ENCODE measurements around the gene LRCH1.

The LRCH1 gene

DNA sequence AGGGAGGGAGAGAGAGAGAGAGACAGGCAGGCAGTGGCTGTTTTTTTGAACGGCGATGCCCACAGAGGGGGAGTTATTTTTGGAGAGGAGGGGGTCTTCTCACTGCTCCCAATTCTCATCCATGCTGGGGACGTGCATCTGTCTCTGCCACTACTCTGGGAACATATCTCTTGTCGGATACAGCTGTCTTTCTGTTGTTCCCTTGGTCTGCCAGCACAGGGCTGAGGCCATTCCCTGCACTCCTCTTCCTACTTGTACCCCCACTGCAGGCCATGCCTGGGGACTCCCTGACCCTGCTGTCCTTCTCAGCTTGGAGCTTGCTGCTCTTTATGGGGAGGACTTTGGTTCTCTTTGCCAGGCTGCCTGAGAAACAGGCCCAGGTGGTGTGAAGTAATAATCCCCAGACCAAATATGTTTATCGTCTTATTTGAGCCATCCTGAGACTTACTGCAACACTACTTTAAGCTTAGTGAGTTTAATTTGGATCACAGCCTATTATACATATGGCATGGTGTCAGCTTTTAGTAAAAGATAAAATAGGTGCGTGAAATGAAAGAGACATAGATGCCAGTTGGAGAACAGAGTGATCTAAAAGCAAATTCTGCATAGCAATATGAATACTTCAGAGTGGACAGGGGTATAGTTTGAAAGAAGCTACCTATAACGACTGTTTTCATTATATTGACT, 19.1 kb downstream of the LRCH1 start:
- no peak for DNase-seq (ENCODE audit: low read depth, low spot score)
- no peaks in the 10 kb centered on the region for H3K27me3 ChIP-seq (ENCODE audit: control insufficient read depth, insufficient read depth, low read length)
- no peak overlapping the region for H3K27ac ChIP-seq (ENCODE audit: low read length)
- no peaks in the 10 kb centered on the region for H3K4me1 ChIP-seq (ENCODE audit: control insufficient read depth, insufficient read depth, low read length)
- no CpG with 5 or more reads among the region's 7 CpGs for WGBS (ENCODE audit: insufficient coverage, insufficient read length)
- no peaks in the 10 kb centered on the region for H3K36me3 ChIP-seq (ENCODE audit: control insufficient read depth, insufficient read depth, low read length)
- no peak overlapping the region for H3K4me3 ChIP-seq (ENCODE audit: low read length)
- H3K9me3 ChIP-seq (ENCODE audit: control insufficient read depth, insufficient read depth, low read length), result no peaks in the 10 kb centered on the region

DNA sequence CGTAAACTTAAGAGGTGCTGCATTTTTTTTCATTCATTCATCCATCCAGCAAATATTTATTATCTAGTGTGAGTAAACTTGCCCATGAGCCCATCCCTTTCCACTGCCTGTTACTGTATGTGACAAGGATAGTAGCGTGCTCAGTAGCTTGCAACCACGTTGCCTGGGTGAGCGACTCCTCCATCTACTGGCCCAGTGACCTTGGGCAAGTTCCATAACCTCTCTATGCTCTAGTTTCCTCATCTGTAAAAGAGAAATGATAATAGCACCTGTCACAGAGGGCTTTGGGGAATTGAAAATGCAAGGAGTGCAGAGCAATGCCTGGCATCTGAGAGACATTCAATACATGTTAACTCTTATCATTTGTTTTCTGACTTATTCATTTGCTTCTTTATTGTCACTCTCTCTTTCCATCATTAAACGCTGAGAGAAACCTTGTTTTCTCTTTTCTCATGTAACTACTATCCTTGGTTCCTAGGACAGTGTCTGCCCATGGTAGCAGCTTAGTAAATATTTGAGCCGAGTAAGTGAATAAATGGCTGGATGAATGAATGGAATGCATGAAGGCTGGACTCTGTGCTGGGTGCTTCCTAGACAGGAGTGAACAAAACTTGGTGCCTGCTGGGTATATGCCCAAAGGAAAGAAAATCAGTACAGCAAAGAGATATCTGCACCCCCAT, 19.9 kb downstream of the LRCH1 start:
- no peak for DNase-seq (ENCODE audit: low read depth, low spot score)
- no peaks in the 10 kb centered on the region for H3K4me1 ChIP-seq (ENCODE audit: control insufficient read depth, insufficient read depth, low read length)

DNA sequence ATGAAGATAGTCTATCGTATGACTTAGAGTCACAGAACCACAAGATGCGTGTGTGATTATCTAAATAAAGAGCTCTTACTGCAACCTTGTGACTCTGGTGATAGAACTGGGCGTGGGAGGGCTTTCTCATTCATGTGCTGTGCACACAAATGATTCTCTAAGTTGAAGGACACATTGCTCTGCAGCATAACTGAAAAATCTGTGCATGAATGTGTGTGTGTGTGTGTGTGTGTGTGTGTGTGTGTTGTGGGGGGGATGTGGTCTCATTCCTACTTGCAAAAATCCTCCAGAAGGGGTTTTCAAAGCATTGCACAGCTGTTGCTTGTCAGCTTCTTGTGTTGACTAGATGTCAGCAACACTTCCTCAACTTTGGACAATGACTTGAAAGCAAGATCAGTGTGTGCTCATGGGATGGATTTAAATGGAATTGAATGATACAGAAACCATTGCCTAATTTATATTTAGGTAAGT, 22.4 kb downstream of the LRCH1 start:
- no peaks in the 10 kb centered on the region for H3K9me3 ChIP-seq (ENCODE audit: control insufficient read depth, insufficient read depth, low read length)
- no peak overlapping the region for H3K27ac ChIP-seq (ENCODE audit: low read length)
- no peaks in the 10 kb centered on the region for H3K27me3 ChIP-seq (ENCODE audit: control insufficient read depth, insufficient read depth, low read length)
- H3K4me3 ChIP-seq (ENCODE audit: low read length), result no peak overlapping the region
- no peaks in the 10 kb centered on the region for H3K4me1 ChIP-seq (ENCODE audit: control insufficient read depth, insufficient read depth, low read length)
- no peaks in the 10 kb centered on the region for H3K36me3 ChIP-seq (ENCODE audit: control insufficient read depth, insufficient read depth, low read length)
- WGBS (ENCODE audit: insufficient coverage, insufficient read length), result no CpG with 5 or more reads among the region's 3 CpGs
- no peak for DNase-seq (ENCODE audit: low read depth, low spot score)

More for the DNA sequence above, 19.9 kb downstream of the LRCH1 start:
- Histone ChIP-seq H3K27ac (ENCODE audit: low read length) (no peak overlapping the region), H3K27me3 (ENCODE audit: control insufficient read depth, insufficient read depth, low read length) (no peaks in the 10 kb centered on the region), H3K9me3 (ENCODE audit: control insufficient read depth, insufficient read depth, low read length) (no peaks in the 10 kb centered on the region), H3K4me3 (ENCODE audit: low read length) (no peak overlapping the region), H3K36me3 (ENCODE audit: control insufficient read depth, insufficient read depth, low read length) (no peaks in the 10 kb centered on the region)
- whole genome bisulfite sequencing (ENCODE audit: insufficient coverage, insufficient read length), result no CpG with 5 or more reads among the region's 6 CpGs

DNA sequence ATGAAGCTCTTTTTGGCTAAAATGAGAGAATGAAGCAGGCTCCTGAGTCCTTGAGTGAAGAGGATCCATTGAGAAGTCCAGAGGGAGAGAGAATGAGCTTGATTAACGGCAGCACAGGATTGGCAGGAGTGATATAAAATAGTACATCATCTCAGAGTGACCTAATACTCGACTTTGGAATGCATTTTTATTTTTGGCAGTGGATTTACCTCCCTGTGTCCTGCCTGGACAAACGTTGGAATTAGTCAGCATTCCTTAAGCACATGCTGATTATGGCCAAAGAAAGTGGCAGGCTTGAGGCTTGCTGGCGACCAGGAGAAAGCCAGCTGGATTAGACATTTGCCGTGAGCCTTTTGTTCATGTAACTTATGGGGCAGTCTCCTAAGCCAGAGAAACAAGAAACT, 22.9 kb downstream of the LRCH1 start:
- no peaks in the 10 kb centered on the region for H3K9me3 ChIP-seq (ENCODE audit: control insufficient read depth, insufficient read depth, low read length)
- no peak for DNase-seq (ENCODE audit: low read depth, low spot score)
- no CpG with 5 or more reads among the region's 5 CpGs for WGBS (ENCODE audit: insufficient coverage, insufficient read length)

DNA sequence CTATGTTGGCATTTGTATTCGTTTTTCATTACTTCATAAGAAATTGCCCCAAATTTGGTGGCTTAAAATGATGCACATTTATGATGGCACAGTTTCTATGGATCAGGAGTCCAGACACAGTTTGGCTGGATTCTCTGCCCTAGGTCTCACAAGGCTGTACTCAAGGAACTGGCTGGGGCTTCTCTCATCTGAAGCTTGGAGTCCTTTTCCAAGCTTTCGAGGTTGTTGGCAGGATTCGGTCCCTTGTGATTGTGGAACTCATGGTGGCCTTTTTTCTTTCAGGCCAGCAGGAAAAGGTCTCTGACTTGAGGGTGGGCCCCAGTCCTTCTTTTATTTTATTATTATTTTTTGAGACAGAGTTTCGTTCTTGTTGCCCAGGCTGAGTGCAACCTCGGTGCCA, 23.8 kb downstream of the LRCH1 start:
- no peak for DNase-seq (ENCODE audit: low read depth, low spot score)
- no peak overlapping the region for H3K4me3 ChIP-seq (ENCODE audit: low read length)
- no peaks in the 10 kb centered on the region for H3K27me3 ChIP-seq (ENCODE audit: control insufficient read depth, insufficient read depth, low read length)
- H3K4me1 ChIP-seq (ENCODE audit: control insufficient read depth, insufficient read depth, low read length), result no peaks in the 10 kb centered on the region
- no peaks in the 10 kb centered on the region for H3K36me3 ChIP-seq (ENCODE audit: control insufficient read depth, insufficient read depth, low read length)
- no CpG with 5 or more reads among the region's 5 CpGs for WGBS (ENCODE audit: insufficient coverage, insufficient read length)
- no peaks in the 10 kb centered on the region for H3K9me3 ChIP-seq (ENCODE audit: control insufficient read depth, insufficient read depth, low read length)
- H3K27ac ChIP-seq (ENCODE audit: low read length), result no peak overlapping the region

More for the DNA sequence above, 22.9 kb downstream of the LRCH1 start:
- Histone ChIP-seq H3K27ac (ENCODE audit: low read length) (no peak overlapping the region), H3K4me1 (ENCODE audit: control insufficient read depth, insufficient read depth, low read length) (no peaks in the 10 kb centered on the region), H3K27me3 (ENCODE audit: control insufficient read depth, insufficient read depth, low read length) (no peaks in the 10 kb centered on the region), H3K4me3 (ENCODE audit: low read length) (no peak overlapping the region), H3K36me3 (ENCODE audit: control insufficient read depth, insufficient read depth, low read length) (no peaks in the 10 kb centered on the region)

DNA sequence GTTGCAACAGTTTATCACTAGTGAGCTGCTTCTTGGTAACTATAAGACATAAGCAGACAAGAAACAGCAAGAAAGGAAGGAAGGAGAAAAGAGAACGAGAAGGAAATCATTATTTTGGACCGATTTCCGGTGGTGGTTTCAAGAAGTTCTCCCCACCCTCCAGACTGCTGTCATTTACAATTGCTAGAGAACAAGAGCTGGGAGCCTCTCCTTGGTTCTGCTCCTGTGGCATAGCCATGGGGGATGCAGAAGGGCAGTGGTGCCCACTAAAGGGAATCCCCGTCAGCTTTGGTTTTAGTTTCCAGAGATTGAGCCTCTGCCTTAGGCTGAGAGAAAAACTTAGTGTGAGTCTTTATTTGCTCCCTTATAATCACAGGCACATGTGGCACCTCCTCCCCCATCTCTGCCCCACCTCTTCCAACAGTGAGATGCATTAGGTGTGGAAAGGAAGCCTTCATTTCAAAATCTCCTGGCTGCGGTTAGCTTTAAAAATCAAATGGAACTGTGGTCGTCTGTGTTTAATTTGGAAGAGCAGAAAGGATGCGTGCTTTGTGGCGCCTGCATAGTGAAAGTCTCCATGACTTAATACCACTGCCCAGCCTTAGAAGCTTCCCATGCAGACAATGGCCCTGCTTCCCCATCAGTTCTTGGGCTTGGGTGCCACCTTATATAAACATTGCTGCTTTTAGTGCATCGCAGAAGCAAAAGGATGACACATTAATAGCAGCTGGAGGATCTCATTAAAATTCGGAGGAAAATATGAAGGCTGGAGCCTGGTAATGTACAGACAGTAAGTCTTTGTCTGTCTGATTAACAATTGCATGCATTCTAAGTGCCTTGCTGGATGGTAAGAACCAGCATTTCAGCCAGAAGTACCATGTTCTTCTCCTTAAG, 25.0 kb downstream of the LRCH1 start:
- no peaks in the 10 kb centered on the region for H3K9me3 ChIP-seq (ENCODE audit: control insufficient read depth, insufficient read depth, low read length)
- no peak overlapping the region for H3K27ac ChIP-seq (ENCODE audit: low read length)
- no peak overlapping the region for H3K4me3 ChIP-seq (ENCODE audit: low read length)
- no peaks in the 10 kb centered on the region for H3K27me3 ChIP-seq (ENCODE audit: control insufficient read depth, insufficient read depth, low read length)
- no CpG with 5 or more reads among the region's 10 CpGs for WGBS (ENCODE audit: insufficient coverage, insufficient read length)
- H3K4me1 ChIP-seq (ENCODE audit: control insufficient read depth, insufficient read depth, low read length), result no peaks in the 10 kb centered on the region
- no peaks in the 10 kb centered on the region for H3K36me3 ChIP-seq (ENCODE audit: control insufficient read depth, insufficient read depth, low read length)
- no peak for DNase-seq (ENCODE audit: low read depth, low spot score)

DNA sequence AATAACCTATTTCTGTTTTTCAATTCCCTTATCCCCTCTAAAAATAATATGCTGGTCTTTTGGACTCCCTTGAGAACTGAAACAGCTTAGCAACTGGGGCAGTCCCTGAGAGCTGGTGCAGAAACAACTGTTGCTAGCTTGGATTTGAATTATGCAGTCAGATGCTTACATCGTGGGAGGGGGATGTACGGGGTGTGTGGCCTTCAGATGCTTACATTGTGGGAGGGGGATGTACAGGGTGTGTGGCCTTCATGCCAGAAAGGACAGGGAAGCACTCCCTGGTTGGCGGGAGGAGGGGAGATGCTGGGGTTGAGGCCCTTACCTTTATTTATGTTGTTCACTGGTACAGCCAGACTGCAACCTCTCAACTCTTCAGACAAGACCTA, 25.6 kb downstream of the LRCH1 start:
- H3K36me3 ChIP-seq (ENCODE audit: control insufficient read depth, insufficient read depth, low read length), result no peaks in the 10 kb centered on the region
- WGBS (ENCODE audit: insufficient coverage, insufficient read length), result no CpG with 5 or more reads among the region's 3 CpGs
- no peaks in the 10 kb centered on the region for H3K27me3 ChIP-seq (ENCODE audit: control insufficient read depth, insufficient read depth, low read length)
- H3K27ac ChIP-seq (ENCODE audit: low read length), result no peak overlapping the region
- H3K4me1 ChIP-seq (ENCODE audit: control insufficient read depth, insufficient read depth, low read length), result no peaks in the 10 kb centered on the region
- DNase-seq (ENCODE audit: low read depth, low spot score), result no peak
- H3K9me3 ChIP-seq (ENCODE audit: control insufficient read depth, insufficient read depth, low read length), result no peaks in the 10 kb centered on the region
- H3K4me3 ChIP-seq (ENCODE audit: low read length), result no peak overlapping the region

DNA sequence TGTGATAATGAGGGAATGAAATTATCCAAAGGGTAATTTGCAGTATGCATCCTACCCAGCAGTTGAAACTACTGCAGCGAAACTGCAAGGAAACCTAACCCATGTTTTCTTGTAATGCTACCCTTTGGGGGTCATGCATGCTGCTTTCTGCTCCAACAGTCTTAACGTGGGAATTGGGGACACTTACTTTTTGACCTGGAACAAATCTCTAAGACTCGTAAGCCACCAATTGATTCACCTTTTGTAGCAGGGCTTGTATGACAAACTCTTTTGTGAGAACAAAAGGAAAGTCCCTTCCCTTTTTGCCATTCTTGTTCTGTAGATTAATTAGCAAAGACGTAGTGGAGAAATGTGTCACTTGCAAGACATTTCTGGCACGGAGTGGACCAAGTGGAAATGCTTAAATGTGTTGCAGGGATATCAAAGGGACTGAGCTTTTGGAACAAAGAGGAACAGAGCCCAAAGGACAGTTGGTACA, 27.4 kb downstream of the LRCH1 start:
- Histone ChIP-seq H3K36me3 (ENCODE audit: control insufficient read depth, insufficient read depth, low read length) (no peaks in the 10 kb centered on the region), H3K4me3 (ENCODE audit: low read length) (no peak overlapping the region), H3K27ac (ENCODE audit: low read length) (no peak overlapping the region), H3K9me3 (ENCODE audit: control insufficient read depth, insufficient read depth, low read length) (no peaks in the 10 kb centered on the region), H3K4me1 (ENCODE audit: control insufficient read depth, insufficient read depth, low read length) (no peaks in the 10 kb centered on the region), H3K27me3 (ENCODE audit: control insufficient read depth, insufficient read depth, low read length) (no peaks in the 10 kb centered on the region)
- DNase-seq (ENCODE audit: low read depth, low spot score), result no peak
- WGBS (ENCODE audit: insufficient coverage, insufficient read length), result no CpG with 5 or more reads among the region's 5 CpGs

DNA sequence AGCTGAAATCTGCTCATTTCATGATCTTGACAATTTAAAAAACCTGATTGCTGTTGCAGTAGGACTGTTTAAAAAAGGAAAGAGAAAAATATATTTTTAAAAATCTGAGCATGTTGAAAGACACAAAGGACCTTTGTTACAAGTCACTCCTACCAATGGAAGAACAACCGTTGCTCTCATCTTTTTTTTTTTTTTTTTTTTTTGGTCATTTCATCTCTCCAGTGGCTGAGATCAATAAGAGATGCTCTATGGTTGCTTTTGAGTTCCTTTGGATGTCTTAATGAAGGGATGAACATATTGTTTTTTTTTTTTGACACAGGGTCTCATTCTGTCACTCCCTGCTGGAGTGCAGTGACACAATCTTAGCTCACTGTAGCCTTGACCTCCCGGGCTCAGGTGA, 29.2 kb downstream of the LRCH1 start:
- no peak for DNase-seq (ENCODE audit: low read depth, low spot score)
- H3K4me3 ChIP-seq (ENCODE audit: low read length), result no peak overlapping the region
- H3K36me3 ChIP-seq (ENCODE audit: control insufficient read depth, insufficient read depth, low read length), result no peaks in the 10 kb centered on the region
- WGBS (ENCODE audit: insufficient coverage, insufficient read length), result no CpG with 5 or more reads among the region's 2 CpGs
- H3K4me1 ChIP-seq (ENCODE audit: control insufficient read depth, insufficient read depth, low read length), result no peaks in the 10 kb centered on the region
- H3K27me3 ChIP-seq (ENCODE audit: control insufficient read depth, insufficient read depth, low read length), result no peaks in the 10 kb centered on the region
- H3K27ac ChIP-seq (ENCODE audit: low read length), result no peak overlapping the region
- no peaks in the 10 kb centered on the region for H3K9me3 ChIP-seq (ENCODE audit: control insufficient read depth, insufficient read depth, low read length)

DNA sequence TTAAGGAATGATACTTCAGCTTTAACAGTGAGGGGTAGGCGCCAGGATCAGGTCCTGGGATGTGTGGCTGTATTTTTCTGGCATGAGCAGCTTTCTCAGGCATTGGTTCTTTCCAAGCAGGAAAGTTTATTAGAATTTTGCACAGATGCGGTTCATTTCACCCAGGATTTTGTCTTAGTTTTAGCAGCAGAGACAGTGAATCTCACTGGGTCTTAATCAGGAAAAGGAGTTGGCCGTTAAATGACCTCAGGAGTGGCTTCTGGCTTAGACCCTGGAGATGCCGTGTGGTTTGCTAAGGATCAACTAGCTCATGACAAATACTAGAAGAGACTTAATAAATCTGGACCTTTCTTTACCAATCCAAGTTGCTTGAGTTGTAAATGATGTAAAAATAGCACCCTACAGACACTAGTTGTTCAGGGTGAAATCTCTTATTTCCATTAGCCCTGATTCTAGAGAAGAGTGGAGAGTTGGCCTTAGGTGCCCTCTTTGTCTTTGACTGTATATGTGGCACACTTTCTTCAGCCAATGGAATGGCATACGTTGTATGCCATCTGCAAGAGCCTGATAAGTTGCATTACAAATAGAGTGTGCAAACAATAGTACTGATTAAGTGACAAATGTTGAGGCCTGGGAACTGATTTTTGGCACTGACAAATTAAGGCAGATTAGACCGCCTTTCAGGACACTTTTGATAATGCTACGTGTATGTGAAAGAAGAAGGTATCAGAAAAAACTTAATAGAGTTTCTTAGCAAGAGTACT, 34.0 kb downstream of the LRCH1 start:
- no peaks in the 10 kb centered on the region for H3K27me3 ChIP-seq (ENCODE audit: control insufficient read depth, insufficient read depth, low read length)
- WGBS (ENCODE audit: insufficient coverage, insufficient read length), result no CpG with 5 or more reads among the region's 7 CpGs
- H3K36me3 ChIP-seq (ENCODE audit: control insufficient read depth, insufficient read depth, low read length), result no peaks in the 10 kb centered on the region
- no peaks in the 10 kb centered on the region for H3K9me3 ChIP-seq (ENCODE audit: control insufficient read depth, insufficient read depth, low read length)
- no peak for DNase-seq (ENCODE audit: low read depth, low spot score)
- H3K4me3 ChIP-seq (ENCODE audit: low read length), result no peak overlapping the region
- no peak overlapping the region for H3K27ac ChIP-seq (ENCODE audit: low read length)
- no peaks in the 10 kb centered on the region for H3K4me1 ChIP-seq (ENCODE audit: control insufficient read depth, insufficient read depth, low read length)
